Stimulated activated CD4-positive, alpha-beta T cell treated with anti-CD3 and anti-CD28 coated beads, Interleukin-2, amount 100 ng/mL, for 4 hours (primary cell): Measurements from ENCODE around the gene MCUB.

ENCODE experiments used
- DNase-seq: peaks from one replicate; pipeline ENCODE4 v3.0.0-alpha.2; 2020; ENCODE audit warnings: low read depth

MCUB gene

GRCh38 chr4:109729718-109730618, 169.9 kb downstream of the MCUB start, which contains the start of gene PLA2G12A:
Gene PLA2G12A (minus strand): TSS chr4:109730070. CDS start chr4:109729809, 261 bp downstream.
- peak; percentile 70 for DNase-seq

- DNase-seq = no peak
These were observed 170.8 kb downstream of the MCUB start for GRCh38 chr4:109730619-109731545.

- DNase-seq = no peak
These were observed 173.7 kb downstream of the MCUB start for GRCh38 chr4:109733728-109734127.

- DNase-seq = no peak
These were observed 175.7 kb downstream of the MCUB start for GRCh38 chr4:109735566-109736365.
